GM18502 (cell line): ENCODE data around the gene DDO.
"Not testable (repeated sequence)": the region's sequence is repeated elsewhere in the genome, so short reads cannot be mapped to it uniquely, and the experiment has no call there.

Experiments used
- ATAC-seq: cut with Tn5 transposase; IDR thresholded peaks from one replicate; pipeline ENCODE4 v1.9.1; 2021; ENCODE audit warnings: mild to moderate bottlenecking; ENCODE audit not compliant: unreplicated experiment, poor library complexity

Gene DDO

GRCh38 chr6:110415086-110415916, at the start of gene DDO:
Gene DDO, minus strand, starts transcription at chr6:110415575. Its CDS starts 2,113 bp downstream, at chr6:110413462.
- no peak for ATAC-seq

- no peak for ATAC-seq
Observed at GRCh38 chr6:110462884-110463481, 47.6 kb upstream of the DDO start.

- no peak for ATAC-seq
Observed at GRCh38 chr6:110461376-110461775, 46.0 kb upstream of the DDO start.

GRCh38 chr6:110459137-110459536, 43.8 kb upstream of the DDO start:
- no peak for ATAC-seq

GRCh38 chr6:110458476-110458875, 43.1 kb upstream of the DDO start:
- no peak for ATAC-seq

- not testable (repeated sequence) for ATAC-seq
Observed at GRCh38 chr6:110457567-110458175, 42.3 kb upstream of the DDO start.

GRCh38 chr6:110456694-110457093, 41.3 kb upstream of the DDO start:
- no peak for ATAC-seq

GRCh38 chr6:110449541-110449895, 34.1 kb upstream of the DDO start:
- no peak for ATAC-seq

- ATAC-seq, result no peak
Observed at GRCh38 chr6:110448846-110449540, 33.6 kb upstream of the DDO start.

- no peak for ATAC-seq
Observed at GRCh38 chr6:110447761-110448160, 32.4 kb upstream of the DDO start.

- ATAC-seq, result no peak
Observed at GRCh38 chr6:110446405-110446804, 31.0 kb upstream of the DDO start.

GRCh38 chr6:110440026-110440425, 24.7 kb upstream of the DDO start:
- ATAC-seq, result no peak

GRCh38 chr6:110439356-110439755, 24.0 kb upstream of the DDO start:
- ATAC-seq, result no peak

- ATAC-seq, result no peak
Observed at GRCh38 chr6:110434961-110435602, 19.7 kb upstream of the DDO start.

GRCh38 chr6:110432285-110432900, 17.0 kb upstream of the DDO start:
- ATAC-seq, result no peak

GRCh38 chr6:110430741-110431140, 15.4 kb upstream of the DDO start:
- no peak for ATAC-seq

GRCh38 chr6:110430236-110430635, 14.9 kb upstream of the DDO start:
- ATAC-seq, result no peak

GRCh38 chr6:110428153-110428552, 12.8 kb upstream of the DDO start:
- no peak for ATAC-seq

- ATAC-seq, result no peak
Observed at GRCh38 chr6:110425816-110426215, 10.4 kb upstream of the DDO start.

- no peak for ATAC-seq
Observed at GRCh38 chr6:110422444-110422822, 7.1 kb upstream of the DDO start.
